SK-N-SH (cell line): ENCODE results near the gene RASL11B.

Source experiments
- NRF1 ChIP-seq: IDR thresholded peaks from 2 replicates; pipeline ENCODE4 v1.6.1; 2012; ENCODE audit warnings: low read depth, mild to moderate bottlenecking, low read length
- SIN3A ChIP-seq: IDR thresholded peaks from 2 replicates; pipeline ENCODE4 v1.6.1; 2012; ENCODE audit warnings: low read depth, mild to moderate bottlenecking, low read length, moderate library complexity, borderline replicate concordance
- TAF1 ChIP-seq: IDR thresholded peaks from 2 replicates; pipeline ENCODE4 v1.6.1; 2012; ENCODE audit warnings: low read depth, mild to moderate bottlenecking, low read length, moderate library complexity, borderline replicate concordance
- ZBTB33 ChIP-seq: IDR thresholded peaks from 2 replicates; pipeline ENCODE4 v1.4.0; 2012; ENCODE audit warnings: low read depth, borderline replicate concordance
- TF ChIP-seq, protein P1 (sequence below): fragments of 200-600 bp; sonication (generic); IDR thresholded peaks from 2 replicates; pipeline ENCODE4 v1.6.1; 2017; ENCODE audit warnings: antibody characterized with exemption, mild to moderate bottlenecking, moderate library complexity
- TF ChIP-seq, protein P2 (sequence below): fragments of 150-350 bp; IDR thresholded peaks from 2 replicates; pipeline ENCODE4 v1.6.1; 2017; ENCODE audit warnings: antibody characterized with exemption, low read length, low read depth, borderline replicate concordance

- TF ChIP-seq, protein P1, sequence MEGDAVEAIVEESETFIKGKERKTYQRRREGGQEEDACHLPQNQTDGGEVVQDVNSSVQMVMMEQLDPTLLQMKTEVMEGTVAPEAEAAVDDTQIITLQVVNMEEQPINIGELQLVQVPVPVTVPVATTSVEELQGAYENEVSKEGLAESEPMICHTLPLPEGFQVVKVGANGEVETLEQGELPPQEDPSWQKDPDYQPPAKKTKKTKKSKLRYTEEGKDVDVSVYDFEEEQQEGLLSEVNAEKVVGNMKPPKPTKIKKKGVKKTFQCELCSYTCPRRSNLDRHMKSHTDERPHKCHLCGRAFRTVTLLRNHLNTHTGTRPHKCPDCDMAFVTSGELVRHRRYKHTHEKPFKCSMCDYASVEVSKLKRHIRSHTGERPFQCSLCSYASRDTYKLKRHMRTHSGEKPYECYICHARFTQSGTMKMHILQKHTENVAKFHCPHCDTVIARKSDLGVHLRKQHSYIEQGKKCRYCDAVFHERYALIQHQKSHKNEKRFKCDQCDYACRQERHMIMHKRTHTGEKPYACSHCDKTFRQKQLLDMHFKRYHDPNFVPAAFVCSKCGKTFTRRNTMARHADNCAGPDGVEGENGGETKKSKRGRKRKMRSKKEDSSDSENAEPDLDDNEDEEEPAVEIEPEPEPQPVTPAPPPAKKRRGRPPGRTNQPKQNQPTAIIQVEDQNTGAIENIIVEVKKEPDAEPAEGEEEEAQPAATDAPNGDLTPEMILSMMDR, result no peak
- no peak for TF ChIP-seq ZBTB33
- TF ChIP-seq NRF1, result no peak
- TF ChIP-seq SIN3A, result no peak
- no peak for TF ChIP-seq TAF1
- TF ChIP-seq, protein P2, sequence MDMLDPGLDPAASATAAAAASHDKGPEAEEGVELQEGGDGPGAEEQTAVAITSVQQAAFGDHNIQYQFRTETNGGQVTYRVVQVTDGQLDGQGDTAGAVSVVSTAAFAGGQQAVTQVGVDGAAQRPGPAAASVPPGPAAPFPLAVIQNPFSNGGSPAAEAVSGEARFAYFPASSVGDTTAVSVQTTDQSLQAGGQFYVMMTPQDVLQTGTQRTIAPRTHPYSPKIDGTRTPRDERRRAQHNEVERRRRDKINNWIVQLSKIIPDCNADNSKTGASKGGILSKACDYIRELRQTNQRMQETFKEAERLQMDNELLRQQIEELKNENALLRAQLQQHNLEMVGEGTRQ, result no peak
Observed at GRCh38 chr4:52863324-52863723, 1.2 kb downstream of the RASL11B start.
